Raji (cell line): Measurements from ENCODE around the gene COL11A2.

ENCODE experiments used
- POLR2A ChIP-seq: IDR thresholded peaks from 2 replicates; pipeline ENCODE4 v1.6.1; 2011; ENCODE audit warnings: low read depth, low read length, control low read depth; ENCODE audit not compliant: insufficient read depth

The COL11A2 gene

DNA sequence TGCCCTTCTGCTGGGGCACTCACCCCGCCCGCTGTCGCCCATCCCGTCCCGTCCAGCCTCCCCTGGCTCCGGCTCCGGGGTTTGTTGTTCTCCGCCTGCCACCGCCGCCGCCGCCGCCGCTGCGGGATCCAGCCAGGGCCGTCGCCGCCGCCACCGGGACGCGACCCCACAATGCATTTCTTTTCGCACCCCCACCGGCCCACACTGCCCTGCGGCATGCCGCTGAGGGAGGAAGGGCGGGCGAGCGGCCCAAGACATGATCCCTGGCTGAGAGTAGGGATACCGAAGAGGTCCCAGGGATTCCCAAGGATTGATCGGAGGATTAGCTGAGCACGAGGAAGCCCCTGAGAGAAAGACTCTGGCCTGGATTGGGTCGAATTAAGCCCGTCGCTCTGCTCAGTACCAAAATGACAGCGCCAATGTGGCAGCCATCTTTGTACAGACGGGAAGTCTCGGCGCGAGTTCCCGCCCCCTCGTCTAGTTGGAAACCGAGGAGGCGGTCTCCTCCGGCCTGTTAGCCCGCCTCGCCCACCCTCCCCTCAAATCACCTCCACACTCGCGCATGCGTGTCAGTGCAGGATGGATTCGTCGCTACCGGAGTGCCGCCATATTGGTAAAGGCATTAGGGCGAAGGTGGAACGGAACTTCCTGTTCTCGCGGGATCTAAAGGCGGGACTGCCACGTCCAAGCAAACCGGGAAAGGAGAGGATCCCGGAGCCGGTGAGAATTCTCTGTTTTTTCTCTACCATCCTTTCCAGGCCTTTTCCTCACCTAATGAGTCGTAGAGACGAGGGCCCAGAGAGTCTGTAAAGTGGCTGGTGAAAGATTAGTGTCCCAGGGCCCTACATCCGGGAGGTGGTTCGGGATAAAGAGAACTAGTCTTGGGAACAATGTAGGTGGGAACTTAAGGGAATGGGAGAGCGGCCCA, 8.2 kb upstream of the COL11A2 start, which contains the start of the genes RXRB and SLC39A7:
TSS of gene RXRB (minus strand) at position 447 of the 928 bp plus-strand sequence. CDS start at position 258, 189 bp downstream.
TSS of gene SLC39A7 (plus strand) at position 649 of the 928 bp plus-strand sequence. CDS start 379 bp downstream, outside the sequence.
- TF ChIP-seq POLR2A: peak; percentile 76

DNA sequence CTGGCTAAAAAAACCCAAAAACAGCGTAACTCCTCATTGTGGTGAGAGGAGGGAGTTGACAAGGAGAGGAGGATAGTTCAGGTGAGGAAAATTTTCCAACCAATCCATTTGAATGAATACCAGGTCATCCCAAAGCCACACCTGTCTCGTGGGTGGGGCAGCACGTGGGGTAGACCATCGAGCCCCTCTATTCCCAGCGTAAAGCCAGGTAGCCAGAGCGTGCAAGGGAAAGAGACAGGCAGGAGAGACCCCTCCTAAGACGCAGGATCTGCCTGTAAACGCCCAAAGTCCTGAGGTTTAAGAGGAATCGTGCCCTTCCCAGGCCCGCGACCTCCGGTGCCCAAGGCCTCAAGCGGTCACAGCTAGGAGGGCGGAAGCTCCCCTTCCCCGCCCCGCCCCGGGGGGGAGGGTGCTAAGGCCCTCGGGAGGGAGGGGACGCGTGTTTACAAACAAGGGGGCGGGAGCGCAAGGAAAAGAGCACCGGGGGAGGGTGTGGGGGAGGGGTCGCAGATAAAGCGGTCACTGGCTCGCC, 7.5 kb upstream of the COL11A2 start:
- TF ChIP-seq POLR2A: peak; percentile 76

DNA sequence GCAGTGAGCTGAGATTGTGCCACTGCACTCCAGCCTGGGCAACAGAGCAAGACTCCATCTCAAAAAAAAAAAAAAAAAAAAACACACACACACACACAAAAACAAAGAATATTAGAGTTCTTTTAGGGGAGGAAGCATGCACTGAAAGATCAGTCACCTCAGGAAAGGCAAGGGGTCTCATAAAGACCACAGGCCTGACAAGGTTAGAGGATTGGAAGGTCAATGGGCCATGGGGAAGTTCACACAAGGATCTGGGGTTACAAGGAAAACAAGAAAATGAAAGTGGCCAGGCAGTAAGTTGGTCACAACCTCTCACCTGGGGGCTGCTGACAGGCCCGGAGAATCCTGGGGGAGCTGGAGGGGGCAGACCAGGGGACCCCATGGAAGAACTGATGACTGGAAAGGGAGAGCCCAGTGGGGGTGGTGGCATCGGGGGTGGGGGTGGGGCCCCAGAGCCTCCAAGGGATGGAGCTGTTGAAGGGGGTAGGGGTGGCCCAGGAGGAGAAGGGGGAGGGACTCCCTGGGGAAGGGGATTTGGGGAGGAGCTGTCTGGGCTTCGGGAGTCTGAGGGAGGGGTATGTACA, 6.7 kb upstream of the COL11A2 start:
- no peak for TF ChIP-seq POLR2A

DNA sequence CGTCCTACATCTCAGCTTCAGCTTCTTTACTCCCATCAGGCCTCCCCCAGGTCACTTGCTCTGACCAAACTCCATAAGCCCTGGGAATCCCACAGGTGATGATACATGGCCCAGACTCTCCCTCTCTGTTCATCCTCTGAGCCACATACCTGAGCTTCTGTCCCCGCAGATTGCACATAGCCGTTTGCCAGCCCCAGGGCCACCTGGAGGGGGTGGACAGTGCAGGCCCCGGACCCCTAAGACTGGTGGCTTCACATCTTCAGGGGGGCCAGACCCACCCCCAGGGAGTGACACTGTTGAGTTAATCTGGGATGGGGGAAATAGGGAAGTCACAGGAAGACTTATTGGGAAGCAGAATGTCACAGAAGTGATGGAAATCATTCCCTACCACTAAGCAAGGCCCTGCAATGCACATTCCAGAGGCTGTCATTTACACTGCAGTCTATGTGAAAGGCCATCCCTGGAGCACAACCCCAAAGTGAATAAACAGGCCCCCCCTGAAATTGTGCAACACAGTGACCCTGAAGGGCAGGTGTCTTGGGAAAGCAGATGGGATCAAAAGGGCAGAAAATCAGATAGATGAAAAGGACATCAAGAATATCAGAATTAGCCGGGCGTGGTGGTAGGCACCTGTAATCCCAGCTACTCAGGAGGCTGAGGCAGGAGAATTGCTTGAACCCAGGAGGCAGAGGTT, 6.0 kb upstream of the COL11A2 start:
- TF ChIP-seq POLR2A: no peak

DNA sequence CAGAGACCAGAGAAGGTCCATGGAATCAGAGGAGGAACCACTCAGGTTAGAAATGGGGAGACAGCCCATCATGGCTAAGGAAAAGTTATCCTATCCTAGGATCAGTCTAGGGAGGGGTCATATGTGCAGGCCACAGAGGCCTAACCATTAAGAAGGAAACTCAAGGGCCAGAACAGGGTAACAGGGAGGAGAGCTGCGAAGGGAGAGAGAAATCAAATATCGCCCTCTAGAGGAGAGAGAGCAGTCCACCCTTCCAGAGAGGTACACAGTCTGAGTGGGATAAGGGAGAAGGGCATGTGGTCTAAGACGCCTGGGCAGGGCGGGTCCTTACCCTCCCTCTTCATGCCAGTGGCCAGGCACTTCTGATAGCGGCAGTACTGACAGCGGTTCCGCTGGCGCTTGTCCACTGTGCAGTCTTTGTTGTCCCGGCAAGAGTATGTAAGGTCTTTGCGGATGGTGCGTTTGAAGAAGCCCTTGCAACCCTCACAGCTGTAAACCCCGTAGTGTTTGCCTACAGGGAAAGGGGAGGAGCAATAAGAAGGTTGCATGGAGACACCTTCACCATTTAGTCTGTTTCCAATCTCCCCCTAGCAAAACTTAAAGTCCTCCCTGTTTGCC, 5.3 kb upstream of the COL11A2 start:
- TF ChIP-seq POLR2A: no peak

DNA sequence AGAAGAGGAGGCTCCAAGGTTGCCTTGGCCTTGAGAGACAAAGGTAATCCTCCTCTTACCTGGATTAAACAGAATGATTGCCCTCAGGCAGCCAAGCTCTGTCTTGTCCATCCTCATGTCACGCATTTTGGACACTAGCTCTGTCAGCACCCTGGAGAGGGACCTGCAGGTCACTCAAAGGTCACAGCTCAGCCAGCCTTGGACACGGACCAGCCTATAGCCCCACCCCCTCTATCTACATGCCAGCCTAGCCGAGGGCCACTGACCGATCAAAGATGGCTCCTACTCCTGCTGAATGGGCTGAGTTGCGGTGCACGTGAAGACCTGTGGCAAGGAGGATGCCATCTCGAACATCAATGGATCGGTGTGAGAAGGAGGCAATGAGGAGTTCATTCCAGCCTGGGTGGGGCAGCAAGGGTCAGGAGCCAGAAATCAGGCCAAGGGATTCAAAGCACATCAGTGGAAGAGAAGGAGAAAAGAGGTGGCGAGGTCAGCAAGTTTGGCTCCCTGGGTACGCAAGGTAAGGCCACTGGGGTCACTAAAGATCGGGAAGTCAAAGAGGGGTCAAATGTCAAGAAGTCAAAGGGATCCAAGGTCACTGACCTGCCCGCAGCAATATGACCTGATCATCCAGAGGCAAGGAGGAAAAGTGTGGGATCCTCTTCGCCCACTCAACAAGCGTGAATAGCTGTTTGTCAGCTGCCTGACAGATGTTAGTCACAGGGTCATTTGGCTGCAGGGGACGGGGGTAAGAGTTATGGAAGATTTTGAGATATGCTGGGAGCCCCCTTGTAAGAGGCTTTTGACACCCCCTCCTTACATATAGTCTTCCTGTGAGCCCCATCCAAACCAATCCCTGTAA, 3.3 kb upstream of the COL11A2 start:
- no peak for TF ChIP-seq POLR2A

DNA sequence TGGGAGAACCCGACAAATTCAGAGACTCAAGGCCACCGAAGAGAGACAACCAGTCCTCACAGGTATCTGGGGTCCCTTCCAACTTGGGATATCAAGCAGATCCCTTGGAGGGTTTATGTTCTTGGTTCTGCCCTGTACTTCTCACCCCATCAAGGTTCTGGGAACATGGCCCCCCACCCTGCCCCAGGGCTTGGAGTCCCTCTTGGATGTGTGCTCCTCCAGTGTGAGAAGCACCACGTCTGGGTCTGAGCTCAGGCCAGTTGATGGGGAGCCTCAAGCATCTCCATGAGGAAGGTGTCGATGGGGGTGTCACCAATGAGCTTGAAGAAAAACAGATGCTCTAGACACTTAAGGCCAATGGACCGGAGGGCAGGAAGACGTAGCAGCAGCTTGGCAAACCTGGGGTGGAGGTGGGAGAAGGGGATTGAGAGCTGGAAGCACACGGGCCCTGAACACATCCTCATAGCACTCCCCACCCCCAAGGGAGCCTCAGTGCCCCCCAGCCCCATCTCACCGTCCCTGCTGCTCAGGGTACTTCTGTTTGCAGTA, 2.2 kb upstream of the COL11A2 start:
- TF ChIP-seq POLR2A: no peak

DNA sequence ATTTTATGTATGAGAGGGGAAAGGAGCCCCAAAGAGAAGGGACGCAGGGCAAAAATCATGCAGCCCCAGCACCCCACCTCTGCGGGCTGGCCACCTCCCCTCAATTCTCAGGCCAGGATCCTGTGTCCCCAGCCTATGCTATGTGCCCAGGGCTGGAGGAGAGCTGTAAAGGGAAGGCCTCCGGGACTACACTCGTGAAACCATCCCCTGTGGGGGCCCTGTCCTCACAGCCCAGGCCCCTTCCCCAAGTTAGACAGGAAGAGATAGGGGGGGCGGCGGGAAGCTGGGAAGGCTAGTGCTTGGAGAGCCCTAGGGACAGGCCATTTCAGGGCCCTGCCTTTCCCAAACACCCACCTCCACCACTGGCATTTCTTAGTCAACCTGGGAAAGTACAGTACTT, 1.4 kb upstream of the COL11A2 start:
- no peak for TF ChIP-seq POLR2A

DNA sequence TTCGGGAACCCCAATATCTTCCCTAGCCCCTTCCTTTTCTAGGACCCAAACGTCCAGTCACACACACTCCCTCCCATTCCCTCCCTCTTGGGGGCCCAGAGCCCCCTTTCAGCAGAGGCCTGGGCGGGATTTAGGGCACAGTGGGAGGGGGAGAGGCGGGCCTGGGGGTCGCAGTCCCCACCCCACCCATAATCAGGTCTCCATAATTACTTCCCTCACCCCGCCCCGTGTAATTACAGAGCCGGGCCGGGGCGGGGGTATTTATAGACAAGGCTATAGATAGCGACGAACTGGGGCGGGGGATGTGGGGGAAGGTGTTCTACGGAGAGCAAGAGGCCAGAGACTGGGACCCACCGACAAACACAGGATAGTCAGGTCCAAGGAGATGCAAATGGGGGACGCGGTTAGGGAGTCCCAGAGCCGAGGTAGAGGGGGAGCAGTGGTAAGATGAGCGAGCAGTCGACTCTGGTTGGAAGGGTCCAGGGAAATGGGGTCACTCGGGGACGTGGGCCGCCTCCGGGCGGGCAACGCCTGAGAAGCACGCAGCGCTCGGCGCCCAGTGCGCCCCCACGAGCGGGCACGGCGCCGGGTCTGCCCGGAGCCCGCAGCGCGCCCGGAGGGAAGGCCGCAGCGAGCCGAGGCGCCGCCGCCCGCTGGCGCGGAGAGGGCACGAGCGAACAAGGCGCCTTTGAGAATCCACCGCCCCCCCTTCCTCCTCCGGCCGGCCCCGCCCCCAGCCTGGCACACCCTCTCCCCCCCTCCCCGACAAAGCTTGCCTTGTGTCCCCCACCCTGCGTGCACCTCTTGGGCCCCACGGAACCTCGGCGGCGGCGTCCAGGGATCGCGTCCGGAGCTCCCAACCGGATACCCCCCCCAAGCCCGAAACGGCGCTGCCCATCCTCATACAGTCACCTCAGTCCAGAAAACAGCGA, 670 bp upstream of the COL11A2 start:
- TF ChIP-seq POLR2A: no peak

DNA sequence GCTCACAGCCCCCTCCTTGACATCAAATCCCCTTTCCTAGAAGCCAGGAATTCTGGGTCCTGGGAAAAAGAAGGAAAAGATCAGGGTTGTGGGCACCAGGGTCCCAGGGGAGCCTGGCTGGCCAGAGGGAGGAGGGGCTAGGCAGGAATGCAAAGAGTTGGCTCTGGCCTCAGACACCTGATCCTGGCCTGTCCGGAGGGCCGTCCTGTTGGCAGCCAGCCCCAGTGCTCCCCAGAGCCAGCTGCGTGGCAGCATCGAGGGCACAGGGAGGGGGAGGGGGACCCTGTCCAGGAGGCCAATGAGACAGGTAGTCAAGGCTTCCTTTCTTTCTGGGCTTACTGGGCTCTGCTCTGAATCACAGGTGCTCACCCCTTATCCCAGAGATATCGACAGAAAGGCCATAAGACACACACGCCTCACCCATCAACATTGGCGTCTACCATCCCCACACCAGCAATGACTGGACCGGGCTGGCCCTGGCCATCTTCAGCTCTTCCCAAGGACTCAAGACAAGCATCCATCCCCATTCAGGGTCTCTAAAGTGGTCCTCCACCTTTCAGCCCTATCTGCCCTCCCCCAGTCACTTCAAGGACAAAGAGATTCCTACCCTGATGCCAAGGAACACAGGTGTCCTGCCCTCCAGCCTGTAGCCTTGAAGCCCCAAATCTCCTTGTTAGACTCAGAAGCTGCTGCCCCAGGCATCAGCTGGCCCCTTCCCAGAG, 723 bp downstream of the COL11A2 start:
- no peak for TF ChIP-seq POLR2A

DNA sequence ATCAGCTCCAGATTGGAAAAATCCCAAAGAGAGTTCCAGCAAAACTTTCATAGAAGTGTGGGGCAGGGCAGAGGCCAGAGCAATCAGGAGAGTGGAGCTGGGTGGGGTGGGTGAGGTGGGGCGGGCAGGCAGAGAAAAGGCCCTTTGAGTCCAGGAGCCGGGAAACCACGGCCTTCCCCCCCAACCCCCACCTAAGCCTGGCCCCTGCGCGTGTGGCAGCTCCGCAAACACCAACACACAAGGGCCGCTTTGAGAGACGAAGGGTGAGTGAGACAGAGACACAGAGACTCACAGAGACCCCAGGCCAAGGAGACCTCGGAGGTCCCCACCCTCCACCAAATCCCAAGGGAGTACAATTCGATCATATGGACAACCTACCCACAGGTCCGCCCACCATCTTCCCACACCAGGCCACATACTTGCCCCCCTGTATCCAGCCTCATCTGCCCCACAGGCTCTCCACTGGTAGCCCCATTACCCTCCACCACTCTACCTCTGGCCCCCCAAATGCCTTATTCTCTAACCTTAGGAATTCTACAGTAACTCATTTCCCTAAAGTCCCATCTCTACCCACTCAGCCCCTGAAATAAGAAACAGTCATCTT, 1.7 kb downstream of the COL11A2 start:
- no peak for TF ChIP-seq POLR2A

DNA sequence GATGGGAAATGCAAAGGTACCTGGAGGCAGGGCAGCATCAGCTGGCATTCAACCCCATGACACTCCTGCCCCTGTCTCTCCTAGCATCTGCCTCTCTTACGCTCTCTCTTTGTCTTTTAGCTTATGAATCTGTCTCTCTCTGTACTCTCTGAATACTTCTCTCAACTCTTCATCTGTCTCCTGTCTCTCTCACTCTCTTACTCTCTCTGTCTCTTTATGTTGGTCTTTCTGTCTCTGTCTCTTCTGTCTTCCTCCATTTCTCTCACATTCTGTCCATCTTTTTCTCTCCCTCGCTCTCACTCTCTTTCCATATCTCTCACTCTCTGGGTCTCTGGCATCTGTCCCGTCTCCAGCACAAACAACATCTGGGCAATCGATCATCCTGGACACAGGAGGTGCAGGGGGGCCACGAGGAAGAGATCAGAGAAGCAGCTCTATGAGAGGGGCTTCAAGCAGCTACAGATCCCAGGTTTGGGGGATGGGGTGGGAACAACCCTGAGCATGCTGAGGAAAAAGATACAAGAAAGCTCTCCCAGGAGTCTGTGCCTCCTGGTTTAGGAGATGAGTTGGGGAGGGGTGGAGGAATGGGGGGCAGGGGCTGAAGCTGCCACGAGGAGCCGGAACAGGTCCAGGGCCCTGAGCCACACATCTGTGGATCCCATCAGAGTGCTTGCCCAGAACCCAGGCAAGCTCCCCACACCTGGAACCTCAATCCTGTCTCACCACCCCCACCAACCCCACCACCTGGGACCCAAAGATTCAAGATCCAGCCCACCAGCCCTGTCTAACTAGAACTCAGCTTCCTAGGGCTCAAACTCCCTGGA, 2.4 kb downstream of the COL11A2 start:
- no peak for TF ChIP-seq POLR2A
